ENCODE data around the gene UBXN10.
"Not testable (repeated sequence)": the region's sequence is repeated elsewhere in the genome, so short reads cannot be mapped to it uniquely, and the experiment has no call there.

Gene UBXN10

DNA sequence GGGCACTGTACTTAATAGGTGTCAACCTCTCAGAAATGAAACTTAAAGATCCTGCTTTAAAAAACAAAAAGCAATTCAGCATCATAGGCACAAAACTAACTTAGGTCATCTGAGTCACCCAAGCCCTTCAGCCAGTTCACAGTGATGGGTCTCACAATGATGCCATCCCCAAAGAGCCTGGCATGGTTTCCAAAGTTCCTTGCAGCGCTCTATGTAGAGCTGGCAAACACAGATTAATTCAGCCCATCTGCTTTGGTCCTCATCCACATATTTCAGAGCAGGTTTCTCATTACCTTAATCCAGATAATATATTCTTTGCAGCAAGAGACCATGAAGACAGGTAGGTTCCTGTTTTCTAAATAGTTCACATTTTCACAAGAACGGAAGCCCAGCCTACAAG is 15.1 kb downstream of the UBXN10 start:
- no peak for DNase-seq (ENCODE audit: low read depth in 2 of 2)

DNA sequence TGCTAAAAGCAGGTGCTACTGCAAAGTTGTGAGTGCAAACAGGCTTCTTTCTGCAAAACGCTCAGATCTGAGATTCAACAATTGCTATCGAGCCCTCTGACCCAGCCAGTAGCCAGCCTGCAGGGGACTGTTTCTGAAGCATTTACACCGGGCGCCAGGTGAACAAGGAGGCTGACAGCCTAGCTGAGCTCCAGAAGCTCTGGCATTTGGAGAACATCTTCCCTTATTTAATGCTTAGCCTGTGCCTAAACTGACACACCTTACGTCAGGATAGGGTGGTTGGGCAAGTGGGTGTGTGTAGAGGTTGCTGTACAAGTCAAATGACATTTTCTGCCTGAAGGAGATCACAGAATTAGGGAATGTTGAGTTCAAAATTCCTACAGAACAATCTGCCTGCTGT is 16.3 kb downstream of the UBXN10 start:
- DNase-seq (ENCODE audit: low read depth in 2 of 2): no peak

DNA sequence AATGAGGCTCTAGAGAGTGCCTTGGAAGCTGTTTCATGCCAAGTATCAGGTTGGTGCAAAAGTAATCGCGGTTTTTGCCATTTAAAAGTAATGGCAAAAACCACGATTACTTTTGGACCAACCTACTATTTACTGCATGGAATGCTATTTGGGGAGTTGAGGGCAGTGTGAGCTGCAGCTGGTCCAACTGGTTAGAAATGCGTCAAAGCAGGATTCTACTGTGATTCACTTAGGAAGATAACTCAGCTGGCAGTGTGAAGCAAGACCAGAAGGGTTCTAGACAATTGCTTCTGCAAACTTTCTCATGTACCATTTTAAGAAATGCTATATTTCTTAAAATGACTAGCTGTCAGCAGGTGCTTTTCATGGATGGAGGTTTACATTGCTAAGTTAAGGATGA is 21.6 kb downstream of the UBXN10 start:
- no peak for DNase-seq (ENCODE audit: low read depth in 2 of 2)

DNA sequence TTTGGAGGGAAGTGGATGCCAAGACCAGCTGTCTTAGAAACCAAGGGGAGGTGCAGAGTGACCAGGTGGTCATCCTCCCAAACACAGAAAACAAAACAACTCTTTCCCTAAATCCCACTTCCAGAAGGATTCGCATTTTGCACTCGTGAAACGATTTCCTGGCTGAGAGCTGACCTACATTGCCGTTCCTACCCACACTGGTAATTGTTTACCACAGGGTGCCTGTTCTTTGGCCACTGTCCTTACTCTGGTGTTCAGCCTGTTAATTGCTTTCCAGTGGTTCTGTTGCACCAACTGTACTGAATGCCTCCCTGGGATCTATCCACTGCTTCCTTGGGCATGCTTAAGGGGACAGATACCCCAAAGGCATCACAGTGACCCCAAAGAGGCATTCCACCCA is 23.6 kb downstream of the UBXN10 start:
- no peak for DNase-seq (ENCODE audit: low read depth in 2 of 2)

DNA sequence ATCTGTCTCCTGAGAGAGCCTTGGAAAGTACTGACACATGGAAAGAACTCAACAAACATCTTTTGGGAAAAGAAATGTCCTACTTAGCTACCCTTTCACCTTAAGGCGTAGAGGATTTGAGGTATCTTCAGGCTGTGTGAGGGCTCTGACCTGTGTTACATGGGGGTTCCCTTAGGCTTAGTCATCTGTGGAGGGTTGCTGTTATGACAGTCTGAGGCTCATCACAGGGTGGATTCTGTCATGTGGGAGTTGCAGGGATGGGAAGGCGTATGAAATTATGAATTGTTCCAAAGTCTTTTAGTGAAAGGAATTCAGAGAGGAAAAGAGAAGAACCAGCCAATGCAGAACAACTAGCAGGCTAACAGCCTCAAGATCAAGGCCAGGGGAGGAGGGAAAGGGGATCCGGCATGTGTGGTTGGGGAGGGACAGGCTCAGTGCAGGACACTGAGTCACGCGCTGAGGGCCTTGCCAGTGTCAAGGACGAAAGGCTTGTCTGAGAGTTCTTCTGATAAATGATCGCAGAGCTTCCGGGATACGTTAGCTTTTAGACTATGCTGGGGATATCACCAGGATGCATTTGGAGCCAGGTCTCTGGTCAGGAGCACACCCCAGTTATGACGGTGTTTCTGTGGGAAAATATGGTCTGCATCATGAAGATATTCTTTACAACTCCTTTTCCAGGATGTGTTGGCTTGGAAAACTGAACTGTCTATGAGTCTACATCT is 25.0 kb downstream of the UBXN10 start:
- no peak for DNase-seq (ENCODE audit: low read depth in 2 of 2)

DNA sequence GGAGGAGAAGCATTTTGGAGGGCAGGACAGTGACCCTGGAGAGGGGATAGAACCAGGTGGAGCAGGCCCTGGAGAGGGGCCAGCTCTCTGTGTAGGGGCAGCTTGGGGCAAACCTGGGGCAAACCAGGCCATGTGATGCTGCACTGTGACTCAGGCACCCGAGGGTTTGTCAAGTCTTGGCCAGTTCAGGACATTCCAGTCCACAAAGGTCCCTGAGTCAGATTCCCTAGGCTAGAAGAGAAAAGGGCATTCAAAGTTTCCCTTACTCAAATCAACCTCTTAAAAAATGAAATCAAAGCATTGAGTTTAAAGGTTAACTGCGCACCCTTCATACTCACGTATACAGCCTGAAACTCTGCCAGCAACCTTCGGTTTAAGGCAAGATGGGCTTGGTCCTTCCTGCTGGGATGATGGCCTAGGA is 25.6 kb downstream of the UBXN10 start:
- no peak for DNase-seq (ENCODE audit: low read depth in 2 of 2)

DNA sequence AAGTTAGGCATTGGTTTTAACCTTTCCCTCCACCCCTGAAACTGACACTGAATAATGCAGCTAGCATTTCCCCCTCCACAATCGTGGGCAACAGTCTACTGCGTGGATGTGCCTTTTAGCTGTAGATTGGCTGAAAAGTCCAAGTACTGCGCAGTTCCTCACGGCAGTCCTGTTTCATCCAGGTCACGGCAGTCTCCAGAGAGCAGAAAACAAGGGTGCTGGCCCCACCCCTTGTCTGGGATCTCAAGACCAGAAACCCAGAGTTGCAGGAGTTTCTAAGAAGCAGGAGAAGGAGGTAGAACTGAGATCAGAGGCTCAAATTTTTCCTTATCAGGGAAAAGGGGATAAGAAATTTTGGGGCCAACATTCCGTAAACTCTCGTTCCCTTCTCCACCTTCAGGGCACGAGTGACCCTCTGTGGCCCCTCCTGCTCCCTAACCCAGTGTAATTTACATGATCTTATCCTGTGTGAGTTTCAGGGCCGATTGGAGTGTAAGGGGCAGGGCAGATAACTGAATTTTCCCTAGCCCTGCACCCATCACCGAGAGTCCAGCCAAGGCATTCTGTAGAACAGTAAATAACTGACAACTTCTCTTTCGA is 26.3 kb downstream of the UBXN10 start:
- DNase-seq (ENCODE audit: low read depth in 2 of 2): no peak

DNA sequence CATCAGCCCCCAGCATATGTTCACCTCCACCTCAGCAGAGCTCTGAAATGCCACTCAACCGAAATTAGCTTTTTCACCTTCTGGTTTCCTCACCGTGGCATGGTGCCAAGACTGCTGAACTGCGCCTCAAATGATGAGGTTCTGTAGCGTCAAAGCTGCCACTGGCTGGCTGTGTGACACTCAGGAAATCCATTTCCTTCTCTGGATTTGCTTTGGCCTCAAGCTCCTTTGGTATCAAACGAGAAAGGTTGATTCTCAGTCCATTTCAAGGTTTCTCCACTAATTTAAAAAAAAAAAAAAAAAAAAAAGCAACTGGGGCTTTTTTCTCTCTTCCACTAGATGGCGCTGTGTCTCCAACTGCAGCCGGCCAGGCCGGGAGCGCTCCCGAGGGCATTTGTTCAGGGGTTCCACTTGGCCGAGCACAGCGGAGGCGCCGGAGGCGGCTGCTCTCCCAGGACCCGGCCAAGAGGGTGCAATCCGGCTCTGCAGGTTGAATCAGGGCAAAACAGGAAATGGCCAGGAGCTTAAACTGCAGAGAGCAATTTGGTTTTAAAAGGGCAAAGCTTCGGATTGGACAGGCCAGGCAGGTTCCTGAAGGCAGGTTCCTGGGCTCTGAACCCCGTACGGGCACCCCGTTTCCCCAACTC is 26.9 kb downstream of the UBXN10 start:
- DNase-seq (ENCODE audit: low read depth in 2 of 2): peak; percentile 3 to 18

DNA sequence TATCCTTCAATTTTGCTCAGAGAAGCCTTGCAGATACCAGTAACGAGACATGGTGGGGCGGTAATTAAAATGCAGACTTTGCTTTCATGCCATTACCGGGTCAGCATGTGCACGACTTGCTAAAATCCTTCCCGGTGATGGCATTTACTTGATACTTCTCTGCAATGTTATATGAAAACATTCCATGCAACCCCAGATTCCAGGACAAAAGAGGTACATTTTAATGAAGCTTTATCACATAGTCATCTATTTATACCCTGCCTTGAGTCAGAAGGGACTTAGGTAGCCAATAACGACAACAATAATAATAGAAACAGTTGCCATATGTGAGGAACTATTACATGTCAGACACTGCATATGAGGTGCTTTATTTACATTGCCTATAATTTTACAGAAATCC is 29.8 kb downstream of the UBXN10 start:
- DNase-seq (ENCODE audit: low read depth in 2 of 2): no peak

DNA sequence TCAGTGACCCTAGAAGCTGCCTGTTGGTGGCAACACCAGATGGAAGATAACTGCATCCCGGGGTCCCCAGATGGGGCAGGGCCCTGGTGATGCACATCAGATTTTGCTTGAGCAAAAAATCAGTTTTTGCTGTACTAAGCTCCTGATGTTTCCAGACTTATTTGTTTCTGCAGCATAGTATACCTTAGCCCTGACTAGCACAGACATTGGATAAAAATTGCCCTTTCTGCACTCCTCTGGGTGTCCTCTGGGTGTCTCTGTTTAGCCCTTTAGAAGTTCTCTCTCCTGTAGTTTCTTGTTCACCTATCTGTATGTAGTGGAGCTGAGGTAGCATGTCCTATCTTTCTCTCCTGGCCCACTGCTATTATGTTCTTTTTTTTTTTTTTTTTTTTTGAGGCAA is 30.7 kb downstream of the UBXN10 start:
- no peak for DNase-seq (ENCODE audit: low read depth in 2 of 2)

DNA sequence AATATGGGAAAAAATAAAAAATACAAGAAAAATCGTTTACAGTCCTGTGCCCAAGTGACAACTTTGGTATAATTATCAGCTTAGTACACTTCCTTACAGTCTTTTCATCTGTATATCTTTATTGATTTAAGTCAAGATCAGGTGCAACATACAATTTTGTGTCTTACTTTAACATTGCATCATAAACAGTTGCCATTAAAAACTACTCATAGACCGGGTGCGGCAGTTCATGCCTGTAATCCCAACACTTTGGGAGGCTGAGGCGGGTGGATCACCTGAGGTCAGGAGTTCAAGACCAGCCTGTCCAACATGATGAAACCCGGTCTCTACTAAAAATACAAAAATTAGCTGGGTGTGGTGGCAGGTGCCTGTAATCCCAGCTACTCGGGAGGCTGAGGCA is 33.2 kb downstream of the UBXN10 start:
- not testable (repeated sequence) for DNase-seq (ENCODE audit: low read depth in 2 of 2)

DNA sequence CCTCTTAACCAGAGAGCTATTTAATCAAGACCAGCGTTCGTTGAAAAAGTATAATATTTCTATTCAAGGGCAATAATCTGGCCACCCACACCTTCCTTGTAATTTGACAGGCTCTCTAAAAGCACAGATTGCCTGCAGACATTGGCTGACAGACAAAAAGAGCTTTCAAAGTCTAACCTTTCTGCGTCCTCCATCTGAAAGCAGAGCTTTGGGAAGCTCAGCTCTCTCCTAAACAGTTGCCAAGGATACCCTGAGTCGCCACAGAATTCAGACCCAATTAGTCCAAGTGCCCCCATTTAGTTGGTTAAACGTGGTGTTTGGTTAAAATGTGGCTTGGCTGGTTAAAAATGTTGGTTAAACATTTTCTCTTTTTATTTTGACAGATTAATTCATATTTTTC is 34.1 kb downstream of the UBXN10 start:
- no peak for DNase-seq (ENCODE audit: low read depth in 2 of 2)

DNA sequence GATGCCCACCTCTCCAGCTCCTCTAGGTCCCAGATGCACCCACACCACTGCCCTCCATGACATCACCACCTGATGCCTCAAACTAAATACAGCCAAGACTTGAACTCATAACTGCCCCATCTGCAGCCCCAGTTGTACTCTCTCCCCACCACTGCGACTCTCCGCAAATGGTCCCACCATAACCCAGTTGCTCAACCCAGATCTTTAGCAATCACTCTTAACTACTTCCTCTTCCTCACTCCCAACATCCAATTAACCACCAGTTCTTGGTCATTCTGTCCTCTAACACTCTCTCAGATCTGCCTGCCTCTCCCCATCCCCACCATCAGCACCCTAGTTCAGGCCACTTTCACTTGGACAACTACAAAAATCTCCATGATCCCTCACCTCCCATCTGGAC is 37.2 kb downstream of the UBXN10 start:
- no peak for DNase-seq (ENCODE audit: low read depth in 2 of 2)

DNA sequence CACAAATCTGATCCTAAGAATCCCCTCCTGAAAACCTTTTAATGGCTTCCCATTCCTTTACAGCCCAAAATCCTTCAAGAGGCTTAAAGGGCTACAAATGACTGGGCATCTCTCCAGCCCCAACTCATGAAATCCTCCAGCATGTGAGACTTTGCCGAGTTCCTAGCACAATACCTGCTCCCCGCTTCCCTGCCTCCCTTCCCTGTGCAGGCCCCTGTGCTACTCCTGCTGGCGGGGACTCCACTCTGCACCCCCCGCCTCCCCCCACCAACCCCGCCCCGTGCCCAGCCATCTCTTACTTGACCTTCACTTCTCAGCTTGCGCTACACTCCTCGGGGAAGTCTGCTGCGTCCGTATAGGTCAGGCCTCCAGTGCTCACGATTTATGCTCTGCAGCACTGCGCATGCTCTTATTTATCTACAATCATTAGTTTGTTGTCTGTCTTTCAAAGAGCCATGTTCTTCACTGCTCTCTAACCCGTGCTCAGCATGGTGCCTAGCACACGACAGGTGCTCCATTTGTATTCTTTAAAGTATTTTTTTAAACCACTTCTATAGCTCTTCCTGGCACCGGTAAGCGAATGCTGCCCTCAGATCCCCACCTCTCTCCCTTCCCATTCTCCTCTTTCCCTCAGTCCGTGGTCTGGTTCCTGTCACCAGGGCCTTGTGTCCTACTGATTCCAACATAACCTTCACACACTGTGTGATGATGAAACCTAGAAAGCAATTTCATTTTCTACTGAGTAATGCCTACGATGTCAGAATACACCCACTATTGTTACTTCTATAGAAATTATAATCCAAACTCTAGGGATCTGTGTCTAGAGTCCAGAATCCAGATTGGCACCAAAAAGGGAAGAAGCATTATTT is 37.9 kb downstream of the UBXN10 start:
- no peak for DNase-seq (ENCODE audit: low read depth in 2 of 2)

DNA sequence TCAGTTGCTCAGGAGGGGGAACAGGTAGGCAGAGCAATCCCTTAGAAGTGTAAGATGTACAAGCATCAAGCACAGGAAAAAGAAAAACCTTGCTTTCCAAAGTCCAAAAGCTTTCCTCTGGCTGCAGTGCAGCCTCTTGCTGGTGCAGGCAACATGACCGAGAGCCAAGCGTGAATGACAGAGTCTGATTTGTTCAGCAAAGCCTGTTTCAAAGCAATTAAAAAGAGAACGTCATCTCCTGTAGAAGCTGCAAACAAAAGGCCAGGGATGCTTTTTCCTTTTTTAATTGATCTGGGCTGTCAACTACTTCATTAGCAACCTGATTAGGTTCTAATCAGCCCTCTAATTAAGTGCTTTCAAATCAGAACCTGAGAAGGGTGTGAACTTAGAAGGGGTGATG is 38.6 kb downstream of the UBXN10 start:
- DNase-seq (ENCODE audit: low read depth in 2 of 2): no peak

DNA sequence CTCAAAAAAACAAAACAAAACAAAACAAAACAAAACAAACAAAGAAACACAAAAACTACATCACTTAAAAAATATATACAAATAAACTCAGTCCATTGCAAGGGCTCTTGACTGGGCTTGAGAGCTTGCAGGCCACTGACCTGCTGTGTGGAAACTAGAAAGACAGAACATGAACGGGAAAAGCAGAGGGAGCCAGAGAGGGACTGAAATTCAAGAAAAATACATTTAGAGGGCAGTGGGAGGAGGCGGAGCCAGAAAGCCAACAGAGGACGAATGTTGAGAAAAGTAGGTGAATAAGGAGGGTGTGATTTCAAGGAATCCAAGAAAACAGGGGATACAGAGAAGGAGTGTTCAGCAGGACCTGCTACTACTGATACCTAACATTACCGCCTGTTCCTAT is 41.8 kb downstream of the UBXN10 start:
- DNase-seq (ENCODE audit: low read depth in 2 of 2): no peak

DNA sequence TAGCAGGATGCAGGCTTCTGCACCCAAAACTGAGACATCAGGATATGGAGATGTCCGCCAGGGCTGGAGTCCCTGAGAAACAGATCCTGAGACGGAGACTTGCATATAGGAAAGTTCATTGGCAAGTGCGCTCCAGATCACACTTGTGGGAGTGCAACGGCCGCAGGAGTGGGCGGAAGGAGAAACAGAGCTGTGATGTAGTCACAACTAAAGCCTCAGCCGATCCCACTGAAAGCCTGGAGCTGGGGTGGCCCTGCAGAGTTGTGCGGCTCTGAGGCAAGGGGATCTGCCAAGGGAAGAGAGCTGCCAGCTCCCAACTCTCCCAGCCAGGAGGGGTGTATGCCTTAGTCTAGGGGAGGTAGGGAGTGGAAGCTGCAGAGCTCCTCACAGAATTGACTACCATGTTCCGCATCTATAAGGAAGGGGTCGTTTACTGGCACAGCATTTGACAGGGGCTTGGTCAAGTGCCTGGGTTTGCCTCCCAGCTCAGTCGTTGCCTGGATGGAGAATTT is 42.5 kb downstream of the UBXN10 start:
- no peak for DNase-seq (ENCODE audit: low read depth in 2 of 2)

DNA sequence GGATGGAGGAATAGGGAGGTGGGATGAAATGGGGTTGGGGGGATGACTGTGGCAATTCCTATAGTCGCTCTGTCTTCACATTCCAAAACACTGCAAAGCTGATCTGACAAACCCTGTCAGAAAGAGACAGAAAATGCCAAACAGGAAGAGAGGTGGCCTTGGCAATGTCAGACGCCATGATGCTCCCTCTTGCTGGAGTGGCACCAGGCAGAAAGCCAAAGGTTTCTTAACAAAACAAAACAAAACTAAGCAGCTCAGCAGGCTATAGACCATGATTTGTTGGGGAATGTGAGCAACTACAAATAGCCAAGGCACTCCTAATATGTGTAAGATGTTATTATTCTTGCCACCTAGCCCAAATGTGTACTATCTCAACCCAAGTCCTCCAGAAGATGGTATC is 43.3 kb downstream of the UBXN10 start:
- DNase-seq (ENCODE audit: low read depth in 2 of 2): no peak

DNA sequence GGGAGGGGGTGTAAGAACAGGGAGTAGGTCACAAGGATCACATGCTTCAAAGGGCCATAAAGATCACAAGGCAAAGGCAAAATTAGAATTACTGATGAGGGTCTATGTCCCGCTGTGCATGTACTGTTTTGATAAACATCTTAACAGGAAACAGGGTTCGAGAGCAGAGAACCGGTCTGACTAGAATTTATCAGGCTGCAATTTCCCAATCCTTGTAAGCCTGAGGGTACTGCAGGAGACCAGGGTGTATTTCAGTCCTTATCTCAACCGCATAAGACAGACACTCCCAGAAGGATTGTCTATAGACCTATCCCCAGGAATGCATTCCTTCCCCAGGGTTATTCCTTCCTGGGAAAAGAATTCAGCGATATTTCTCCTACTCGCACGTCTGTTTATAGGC is 46.7 kb downstream of the UBXN10 start:
- not testable (repeated sequence) for DNase-seq (ENCODE audit: low read depth in 2 of 2)

DNA sequence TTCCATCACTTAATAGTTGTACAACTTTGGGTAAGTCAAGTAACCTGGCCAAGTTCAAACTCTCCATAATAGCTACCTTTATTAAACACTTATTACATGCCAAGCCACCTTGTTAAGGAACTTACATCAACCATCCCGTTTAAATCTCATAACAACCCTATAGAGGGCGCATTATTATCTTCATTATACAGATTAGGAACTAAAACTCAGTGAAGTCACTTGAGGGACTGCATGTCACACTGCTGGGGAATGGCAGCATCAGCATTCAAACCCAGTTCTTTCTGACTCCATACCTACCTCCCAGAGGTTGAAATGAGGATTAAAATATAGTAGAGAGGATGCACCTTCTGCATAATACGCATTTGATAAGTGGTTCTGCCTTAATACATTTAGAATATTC is 47.5 kb downstream of the UBXN10 start:
- DNase-seq (ENCODE audit: low read depth in 2 of 2): no peak

DNA sequence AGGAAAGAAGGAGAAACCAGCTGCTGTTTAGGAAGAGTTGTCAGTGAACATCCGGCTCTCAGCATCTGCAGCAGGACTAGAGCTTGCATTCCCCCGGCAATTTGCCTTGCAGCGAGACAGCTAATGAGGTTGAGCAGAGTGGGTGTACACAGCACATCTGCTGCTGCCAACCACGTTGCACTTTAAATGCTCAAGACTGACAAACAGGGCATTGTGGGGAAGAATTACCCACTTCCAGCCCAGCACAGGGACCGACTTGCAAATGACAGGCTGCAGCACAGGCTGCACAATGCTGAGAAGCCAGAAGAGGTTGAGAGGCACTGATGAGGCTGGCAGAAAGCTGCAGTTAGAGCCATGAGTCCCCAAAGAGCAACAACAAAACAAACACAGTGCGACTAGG is 48.0 kb downstream of the UBXN10 start:
- DNase-seq (ENCODE audit: low read depth in 2 of 2): no peak
